Ovary (tissue), 3 donors: ENCODE results near the gene CDK6.

Experiments
- CTCF ChIP-seq, 3 donors: fragments of 450-650 bp in 2 of 3; fragments of 200-600 bp in 1 of 3; IDR thresholded peaks; one replicate each; pipeline versions ENCODE4 v1.5.1 to v1.8.0; 2016 to 2022; ENCODE audit warnings: antibody characterized with exemption in 3 of 3, mild to moderate bottlenecking in 1 of 3
- EP300 ChIP-seq: sonication (generic); formaldehyde crosslinking; IDR thresholded peaks from one replicate; pipeline ENCODE4 v1.6.1; 2017; ENCODE audit warnings: antibody characterized with exemption
- POLR2A ChIP-seq: fragments of 450-650 bp; IDR thresholded peaks from one replicate; pipeline ENCODE4 v1.6.1; 2017; ENCODE audit warnings: antibody characterized with exemption, mild to moderate bottlenecking, moderate library complexity
- donor health status: DM: no; HTN: no; CAD: no.

GRCh38 chr7:92809760-92810573 is 26.4 kb downstream of the CDK6 start:
- no peak for TF ChIP-seq CTCF (IDR thresholded peaks at IDR 0.05)
- TF ChIP-seq POLR2A: no peak
- TF ChIP-seq EP300: no peak
